ENCODE data around the gene ZBTB16. TPM values are rescaled to one million over a fixed set of nuclear protein-coding genes. Genes with fewer than 3 reads are reported as not detected.

Gene ZBTB16
- total RNA-seq, 1 experiment from 2014 or later = 70.4 TPM

- ChIA-PET CTCF (interaction anchor here (0.5 to 7.7 kb wide), 35 partner anchors 9 to 364 kb away, joined by 3 to 82 read pairs (median 4); partner anchors contain the start of gene ZBTB16), POLR2A (interaction anchor here (0.7 to 3.4 kb wide), 11 partner anchors 9 to 364 kb away, joined by 3 to 13 read pairs (median 4); no protein-coding TSS in a partner anchor)
- Mint-ChIP-seq H3K27me3 (ENCODE audit: insufficient read depth, unreplicated experiment) (no peaks in the 10 kb centered on the region), H3K27ac (ENCODE audit: low read depth, unreplicated experiment) (peak overlapping the region; percentile 89), H3K9me3 (ENCODE audit: unreplicated experiment) (no peaks in the 10 kb centered on the region), H3K4me1 (ENCODE audit: insufficient read depth, unreplicated experiment) (peaks cover 34% of the 10 kb centered on the region), H3K4me3 (ENCODE audit: unreplicated experiment) (no peak overlapping the region), H3K36me3 (ENCODE audit: insufficient read depth, unreplicated experiment) (no peaks in the 10 kb centered on the region)
- intact Hi-C loops (cut with micrococcal nuclease) = loop anchor here (2.0 to 5.0 kb wide), 2 partner anchors 63 to 364 kb away; no protein-coding TSS in a partner anchor
- DNase-seq (ENCODE audit: unreplicated experiment) = no peak
- TF ChIP-seq CTCF (IDR thresholded peaks at IDR 0.05; ENCODE audit: unreplicated experiment) = no peak
- no TSS peak for BruUV-seq (replicated peaks)
Observed at GRCh38 chr11:114260483-114260882, 201.0 kb downstream of the ZBTB16 start.

GRCh38 chr11:114261791-114262190 is 202.3 kb downstream of the ZBTB16 start:
- CTCF ChIA-PET = interaction anchor here (0.6 to 7.7 kb wide), 32 partner anchors 7 to 365 kb away, joined by 3 to 82 read pairs (median 4); partner anchors contain the start of gene ZBTB16
- Mint-ChIP-seq H3K9me3 (ENCODE audit: unreplicated experiment) (no peaks in the 10 kb centered on the region), H3K27me3 (ENCODE audit: insufficient read depth, unreplicated experiment) (no peaks in the 10 kb centered on the region), H3K4me3 (ENCODE audit: unreplicated experiment) (no peak overlapping the region), H3K27ac (ENCODE audit: low read depth, unreplicated experiment) (no peak overlapping the region), H3K36me3 (ENCODE audit: insufficient read depth, unreplicated experiment) (no peaks in the 10 kb centered on the region), H3K4me1 (ENCODE audit: insufficient read depth, unreplicated experiment) (peaks cover 27% of the 10 kb centered on the region)
- no peak for DNase-seq (ENCODE audit: unreplicated experiment)
- BruUV-seq (replicated peaks) = no TSS peak
- POLR2A ChIA-PET = interaction anchor here (0.6 to 3.4 kb wide), 23 partner anchors 16 to 712 kb away, joined by 3 to 13 read pairs (median 4); partner anchors contain the start of genes NNMT and ZBTB16
- no peak for TF ChIP-seq CTCF (IDR thresholded peaks at IDR 0.05; ENCODE audit: unreplicated experiment)
- intact Hi-C loops (cut with micrococcal nuclease) = loop anchor here (1.0 to 5.0 kb wide), 5 partner anchors 64 to 365 kb away; partner anchors contain the start of gene ZBTB16

- BruUV-seq (replicated peaks) = no TSS peak
- Mint-ChIP-seq H3K4me3 (ENCODE audit: unreplicated experiment) (no peak overlapping the region), H3K27me3 (ENCODE audit: insufficient read depth, unreplicated experiment) (no peaks in the 10 kb centered on the region), H3K27ac (ENCODE audit: low read depth, unreplicated experiment) (no peak overlapping the region), H3K4me1 (ENCODE audit: insufficient read depth, unreplicated experiment) (peaks cover 19% of the 10 kb centered on the region), H3K9me3 (ENCODE audit: unreplicated experiment) (no peaks in the 10 kb centered on the region), H3K36me3 (ENCODE audit: insufficient read depth, unreplicated experiment) (no peaks in the 10 kb centered on the region)
- intact Hi-C loops (cut with micrococcal nuclease) = loop anchor here (5.0 kb wide), 1 partner anchor 66 kb away; no protein-coding TSS in a partner anchor
- ChIA-PET CTCF (interaction anchor here (0.6 to 7.7 kb wide), 24 partner anchors 11 to 389 kb away, joined by 3 to 82 read pairs (median 4); partner anchors contain the start of gene ZBTB16), POLR2A (interaction anchor here (0.5 to 2.2 kb wide), 18 partner anchors 8 to 711 kb away, joined by 3 to 7 read pairs (median 4); partner anchors contain the start of gene NNMT)
- peak; percentile 47 for TF ChIP-seq CTCF (IDR thresholded peaks at IDR 0.05; ENCODE audit: unreplicated experiment)
- DNase-seq (ENCODE audit: unreplicated experiment) = peak; percentile 51
Observed at GRCh38 chr11:114262681-114263512, 203.4 kb downstream of the ZBTB16 start.
